ENCODE measurements around the gene ZNF845.
"Not testable (repeated sequence)": the region's sequence is repeated elsewhere in the genome, so short reads cannot be mapped to it uniquely, and the experiment has no call there.

ZNF845 gene

DNA sequence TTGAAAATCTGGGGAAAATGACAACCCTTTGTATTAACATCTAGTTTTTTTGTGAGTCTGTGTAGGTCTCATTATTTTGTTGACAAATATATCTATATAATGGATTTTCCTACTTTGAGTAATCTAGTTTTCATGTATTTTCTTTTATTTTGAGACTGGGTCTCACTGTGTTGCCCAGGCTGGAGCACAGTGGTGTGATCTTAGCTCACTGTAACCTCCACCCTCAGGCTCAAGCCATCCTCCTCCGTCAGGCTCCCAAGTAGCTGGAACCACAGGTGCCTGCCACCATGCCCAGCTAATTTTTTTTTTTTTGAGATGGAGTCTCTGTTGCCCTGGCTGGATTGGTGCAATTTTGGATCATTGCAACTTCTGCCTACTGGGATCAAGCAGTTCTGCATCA is 41.2 kb downstream of the ZNF845 start:
- in situ Hi-C loops (cut with HindIII; ENCODE audit: low sequenced_read_pairs), result no loop called here

DNA sequence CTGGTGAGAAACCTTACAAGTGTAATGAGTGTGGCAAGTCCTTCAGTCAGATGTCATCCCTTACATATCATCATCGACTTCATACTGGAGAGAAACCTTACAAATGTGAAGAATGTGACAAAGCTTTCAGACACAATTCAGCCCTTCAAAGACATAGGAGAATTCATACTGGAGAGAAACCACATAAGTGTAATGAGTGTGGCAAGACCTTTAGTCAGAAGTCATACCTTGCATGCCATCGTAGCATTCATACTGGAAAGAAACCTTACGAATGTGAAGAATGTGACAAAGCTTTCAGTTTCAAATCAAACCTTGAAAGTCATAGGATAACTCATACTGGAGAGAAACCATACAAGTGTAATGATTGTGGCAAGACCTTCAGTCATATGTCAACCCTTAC is 47.8 kb downstream of the ZNF845 start:
- in situ Hi-C loops (cut with HindIII; ENCODE audit: low sequenced_read_pairs), result no loop called here

DNA sequence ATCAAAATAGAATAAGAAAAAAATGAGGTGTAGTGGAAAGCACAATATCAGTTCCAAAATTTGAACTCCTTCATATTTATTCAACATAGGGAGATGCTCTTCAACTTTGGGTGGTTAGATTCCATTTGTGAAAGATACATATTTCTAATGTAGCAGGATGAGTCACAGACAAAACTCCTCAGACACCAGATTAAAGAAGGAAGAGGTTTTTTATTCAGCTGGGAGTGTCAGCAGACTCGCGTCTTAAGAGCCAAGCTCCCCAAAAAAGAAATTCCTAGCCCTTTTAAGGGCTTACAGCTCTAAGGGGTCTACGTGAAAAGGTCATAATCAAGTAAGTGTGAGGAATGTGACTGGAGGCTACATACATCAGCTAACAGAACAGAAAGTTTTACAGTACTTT is 54.6 kb downstream of the ZNF845 start:
- in situ Hi-C loops (cut with HindIII; ENCODE audit: low sequenced_read_pairs), result no loop called here

DNA sequence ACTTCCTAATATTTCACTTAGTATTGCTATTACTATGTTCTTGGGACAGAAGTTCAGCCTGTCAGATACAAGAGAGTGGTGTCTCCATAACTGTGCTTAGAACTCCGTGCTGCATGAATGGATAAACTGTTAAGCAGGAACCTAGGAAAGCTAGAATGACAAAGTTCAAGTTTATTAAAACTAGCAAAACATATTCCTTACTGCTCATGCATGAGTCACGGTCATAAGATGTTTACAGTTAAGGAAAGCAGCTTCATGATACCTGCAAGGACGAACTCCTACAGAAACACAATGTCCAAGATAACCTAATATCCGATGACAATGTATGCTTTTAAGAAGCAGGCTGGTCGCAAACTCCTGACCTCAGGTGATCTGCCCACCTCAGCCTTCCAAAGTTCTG is 55.4 kb downstream of the ZNF845 start:
- in situ Hi-C loops (cut with HindIII; ENCODE audit: low sequenced_read_pairs), result no loop called here

DNA sequence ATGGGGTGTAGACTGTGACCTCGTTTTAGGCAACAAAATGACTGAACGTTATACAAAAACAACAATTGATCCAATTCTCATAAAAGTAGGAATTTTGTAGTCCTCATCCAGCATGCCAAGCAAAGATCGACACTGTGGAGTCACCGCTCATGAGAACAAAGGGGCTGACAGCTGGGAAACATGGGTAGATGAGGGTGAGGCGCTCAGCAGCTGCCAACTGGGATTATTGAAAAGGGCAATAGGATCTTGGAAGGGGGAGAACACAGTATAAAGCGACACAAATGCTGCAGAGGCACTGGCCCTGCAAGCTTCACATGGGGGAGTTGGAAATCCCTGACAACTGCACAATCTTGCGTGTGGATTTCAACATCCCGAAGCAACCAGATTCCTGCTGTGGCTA is 56.0 kb downstream of the ZNF845 start:
- in situ Hi-C loops (cut with HindIII; ENCODE audit: low sequenced_read_pairs), result no loop called here

DNA sequence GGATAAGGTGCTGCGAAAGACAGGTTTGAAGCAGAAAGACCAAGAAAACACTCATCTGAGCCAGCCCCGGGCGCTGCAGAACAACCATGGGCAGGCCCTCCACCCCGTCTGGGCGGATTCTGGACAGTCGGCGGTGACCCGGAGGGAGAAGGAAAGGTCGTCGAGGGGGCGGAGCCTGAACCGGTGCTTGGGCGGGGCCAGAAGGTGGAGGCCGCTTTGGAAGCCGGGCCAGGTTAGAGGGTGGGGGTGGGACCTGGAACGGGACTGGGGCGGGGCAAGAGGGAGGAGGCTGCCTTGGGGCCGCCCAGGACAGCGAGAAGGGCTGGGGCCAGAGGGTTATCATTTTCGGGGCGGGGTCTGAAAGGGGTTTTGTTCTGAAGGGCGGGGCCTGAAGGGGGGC is 56.4 kb downstream of the ZNF845 start:
- in situ Hi-C loops (cut with HindIII; ENCODE audit: low sequenced_read_pairs), result no loop called here

DNA sequence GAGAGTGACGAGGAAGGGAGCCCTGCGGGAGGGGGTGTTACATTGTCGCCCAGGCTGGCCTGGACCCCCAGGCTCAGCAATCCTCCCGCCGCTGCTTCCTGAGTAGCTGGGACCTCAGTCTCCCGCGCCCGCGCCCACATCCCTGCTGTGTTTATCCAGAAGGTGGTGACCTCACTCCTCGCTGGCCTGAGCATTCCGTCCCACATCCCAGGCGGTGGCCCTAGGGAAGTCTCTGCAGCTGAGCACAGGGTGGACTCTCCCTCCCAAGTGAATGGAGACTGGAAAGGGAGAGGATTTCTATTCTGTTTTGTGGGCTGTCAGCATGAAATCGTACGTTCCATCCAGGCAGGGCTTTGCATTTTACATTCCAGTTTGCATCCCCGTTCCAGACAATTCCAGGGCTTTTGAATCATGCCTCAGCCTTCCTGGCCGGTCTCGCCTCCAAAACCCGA is 61.0 kb downstream of the ZNF845 start:
- in situ Hi-C loops (cut with HindIII; ENCODE audit: low sequenced_read_pairs), result no loop called here

DNA sequence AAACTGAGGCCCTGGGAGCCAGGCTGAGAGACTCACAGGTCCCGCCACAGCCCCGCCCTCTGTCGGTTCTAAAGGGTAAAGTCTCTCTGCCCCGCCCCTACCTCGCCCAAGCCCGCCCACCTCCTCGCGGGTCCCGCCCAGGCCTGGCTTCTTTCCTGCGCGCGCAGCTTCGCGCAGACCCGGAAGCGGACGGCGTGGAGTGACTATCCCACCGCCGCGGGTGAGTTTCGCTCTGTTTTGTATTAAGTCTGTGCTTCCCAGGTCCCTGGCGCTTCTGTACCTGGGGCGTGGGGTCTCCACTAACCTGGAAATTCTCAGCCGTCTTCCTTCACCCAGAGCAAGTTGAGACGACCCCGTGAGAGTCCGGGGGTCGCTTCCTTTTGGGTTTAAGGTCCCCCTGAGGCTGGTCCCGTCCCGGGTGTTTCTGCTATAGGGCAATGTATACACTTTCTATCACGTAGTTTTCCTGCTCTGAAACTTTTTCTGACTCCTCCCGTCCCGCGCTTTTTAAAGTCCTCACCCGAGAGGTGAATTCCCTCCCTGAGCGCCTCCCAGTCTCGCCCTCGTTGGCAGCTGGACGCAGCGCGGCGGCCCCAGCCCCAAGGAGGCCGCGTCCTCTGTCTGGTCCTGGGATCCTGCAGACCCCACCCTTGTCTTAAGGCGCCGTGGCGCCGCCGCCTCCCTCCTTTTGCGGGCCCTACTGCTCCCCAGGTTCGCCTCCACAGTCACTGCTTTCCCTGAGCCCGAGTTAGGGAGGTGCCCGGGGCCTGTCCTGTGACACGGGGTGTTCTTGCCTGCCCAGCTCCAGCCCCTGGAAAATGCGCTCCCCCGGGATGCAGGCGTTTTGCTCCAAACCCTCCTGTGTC is 61.7 kb downstream of the ZNF845 start, which contains the start of gene ZNF765:
ZNF765 (plus strand) TSS at position 176 of the 866 bp plus-strand sequence. CDS start 2,867 bp downstream, outside the sequence.
- in situ Hi-C loops (cut with HindIII; ENCODE audit: low sequenced_read_pairs), result no loop called here

DNA sequence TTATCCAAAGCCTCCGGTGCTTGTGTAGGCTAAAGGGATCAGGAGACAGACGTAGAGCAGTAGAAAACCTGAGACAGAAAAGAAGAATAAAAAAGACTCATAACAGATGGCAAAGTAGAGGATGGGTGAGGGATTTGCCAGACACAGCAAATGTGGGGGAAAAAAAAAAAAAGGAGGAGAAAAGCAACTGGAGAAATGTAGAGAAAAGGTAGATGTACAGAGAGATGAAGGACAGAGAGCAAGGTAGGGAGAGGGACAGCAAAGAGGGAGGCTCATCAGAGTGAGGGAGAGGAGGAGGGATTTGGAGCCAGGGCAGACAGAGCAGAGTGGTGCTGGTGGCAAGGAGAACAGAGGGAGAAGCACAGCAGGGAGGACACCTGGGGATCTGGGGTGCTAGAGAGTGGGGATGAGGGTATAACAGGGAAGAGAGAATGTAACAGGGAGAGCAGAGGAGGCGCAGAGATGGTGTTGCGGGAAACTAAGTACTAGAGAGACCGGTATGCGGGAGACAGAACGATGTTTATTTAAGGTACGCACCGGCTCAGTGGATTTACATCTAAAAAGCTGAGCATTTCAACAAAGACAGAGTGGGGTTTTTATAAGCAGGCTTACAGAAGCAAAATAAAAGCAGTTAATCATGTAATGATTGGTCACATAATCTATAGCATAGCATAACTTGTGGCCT is 62.4 kb downstream of the ZNF845 start:
- in situ Hi-C loops (cut with HindIII; ENCODE audit: low sequenced_read_pairs), result not testable (repeated sequence)

DNA sequence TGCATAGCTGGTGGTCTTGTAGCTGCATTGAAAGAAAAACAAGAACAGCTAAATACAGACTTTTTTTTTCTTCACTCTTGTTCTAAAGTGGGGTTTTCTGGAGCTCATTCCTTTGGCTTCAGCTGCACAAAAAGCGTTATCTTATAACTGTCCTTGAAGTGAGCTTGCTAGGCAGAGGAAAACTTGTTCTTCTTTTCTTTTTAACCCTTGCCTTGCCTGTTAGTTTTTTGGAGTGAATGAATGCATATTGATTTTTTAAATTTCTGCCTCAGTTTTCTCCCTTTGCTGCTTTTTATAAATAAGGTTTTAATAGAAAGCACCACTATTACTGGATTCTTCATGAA is 62.9 kb downstream of the ZNF845 start:
- in situ Hi-C loops (cut with HindIII; ENCODE audit: low sequenced_read_pairs), result no loop called here

DNA sequence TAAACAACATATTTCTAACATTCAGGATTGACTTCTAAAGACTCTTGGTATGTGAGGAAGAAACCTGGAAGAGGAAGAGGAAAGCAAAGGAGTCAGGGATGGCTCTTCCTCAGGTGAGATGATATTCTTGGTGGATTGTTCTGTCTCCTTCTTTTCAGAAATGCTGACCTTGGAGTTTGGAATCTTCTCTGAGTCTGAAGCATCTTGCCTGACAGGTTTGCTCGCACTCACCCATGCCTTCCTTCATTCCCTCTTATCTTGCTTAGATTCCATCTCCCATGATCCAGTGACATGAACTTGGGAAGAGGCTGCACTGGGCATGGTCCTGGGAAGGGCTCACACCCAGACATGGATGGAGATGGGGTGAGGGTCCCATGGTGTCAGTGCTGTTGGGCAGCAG is 64.4 kb downstream of the ZNF845 start:
- in situ Hi-C loops (cut with HindIII; ENCODE audit: low sequenced_read_pairs), result not testable (repeated sequence)
